ENCODE results near the gene WDR7.

GRCh38 chr18:56712761-56713160 lies 61.6 kb downstream of the WDR7 start:
- TF ChIP-seq CTCF (IDR thresholded peaks at IDR 0.05): no peak
- no peak for TF ChIP-seq POLR2A (IDR thresholded peaks at IDR 0.05)

Data from gastroesophageal sphincter (tissue), 3 donors.